Sigmoid colon (tissue), 3 donors: ENCODE measurements around the gene IGFL1.

Source experiments
- POLR2A ChIP-seq, 2 donors: fragments of 450-650 bp; IDR thresholded peaks; one replicate each; pipeline ENCODE4 v1.6.1; 2016; ENCODE audit warnings: antibody characterized with exemption in 2 of 2, mild to moderate bottlenecking in 2 of 2, moderate library complexity in 2 of 2
- TF ChIP-seq, protein P1 (sequence below), 4 experiments: fragments of 450-650 bp in 3 of 4; fragments of 200-600 bp in 1 of 4; IDR thresholded peaks; one replicate each; pipeline ENCODE4 v1.5.1; 2016 to 2019; ENCODE audit warnings: antibody characterized with exemption in 4 of 4, mild to moderate bottlenecking in 3 of 4, moderate library complexity in 2 of 4

DNA sequence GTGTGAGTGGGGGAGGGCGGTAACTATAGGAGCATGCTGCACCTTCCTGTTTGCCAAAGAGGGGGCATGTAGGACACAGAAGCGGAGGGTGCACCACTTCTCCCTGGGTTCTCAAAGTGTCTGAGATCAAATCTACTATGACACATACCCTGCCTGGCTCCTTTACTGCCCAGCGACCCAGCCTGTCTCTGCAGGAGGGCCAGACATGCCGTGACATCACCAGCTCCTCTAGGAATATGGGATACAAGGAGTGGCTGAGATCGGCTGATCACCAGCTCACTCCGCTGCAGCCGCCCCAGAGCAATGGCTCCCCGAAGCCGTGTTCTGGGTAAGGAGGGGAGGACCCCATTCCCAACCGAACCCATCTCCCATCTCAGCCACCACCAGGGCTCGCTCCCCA is 16.4 kb upstream of the IGFL1 start:
- TF ChIP-seq POLR2A (IDR thresholded peaks at IDR 0.05) = no peak
- TF ChIP-seq, protein P1, sequence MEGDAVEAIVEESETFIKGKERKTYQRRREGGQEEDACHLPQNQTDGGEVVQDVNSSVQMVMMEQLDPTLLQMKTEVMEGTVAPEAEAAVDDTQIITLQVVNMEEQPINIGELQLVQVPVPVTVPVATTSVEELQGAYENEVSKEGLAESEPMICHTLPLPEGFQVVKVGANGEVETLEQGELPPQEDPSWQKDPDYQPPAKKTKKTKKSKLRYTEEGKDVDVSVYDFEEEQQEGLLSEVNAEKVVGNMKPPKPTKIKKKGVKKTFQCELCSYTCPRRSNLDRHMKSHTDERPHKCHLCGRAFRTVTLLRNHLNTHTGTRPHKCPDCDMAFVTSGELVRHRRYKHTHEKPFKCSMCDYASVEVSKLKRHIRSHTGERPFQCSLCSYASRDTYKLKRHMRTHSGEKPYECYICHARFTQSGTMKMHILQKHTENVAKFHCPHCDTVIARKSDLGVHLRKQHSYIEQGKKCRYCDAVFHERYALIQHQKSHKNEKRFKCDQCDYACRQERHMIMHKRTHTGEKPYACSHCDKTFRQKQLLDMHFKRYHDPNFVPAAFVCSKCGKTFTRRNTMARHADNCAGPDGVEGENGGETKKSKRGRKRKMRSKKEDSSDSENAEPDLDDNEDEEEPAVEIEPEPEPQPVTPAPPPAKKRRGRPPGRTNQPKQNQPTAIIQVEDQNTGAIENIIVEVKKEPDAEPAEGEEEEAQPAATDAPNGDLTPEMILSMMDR (IDR thresholded peaks at IDR 0.05) = no peak
